ENCODE results near the gene BCAR3. TPM values are rescaled to one million over a fixed set of nuclear protein-coding genes. Genes with fewer than 3 reads are reported as not detected.

The BCAR3 gene
- total and polyA plus RNA-seq, 2 of the 4 experiments (the other 2 are of a cell fraction), result 41.4 to 46.4 TPM

GRCh38 chr1:93556291-93556690 lies 125.3 kb downstream of the BCAR3 start:
- no peak overlapping the region for H3K4me2 ChIP-seq (ENCODE audit: low read depth, low read length)
- no peak overlapping the region for H2BK15ac ChIP-seq (ENCODE audit: low read depth, low read length)
- peaks cover 13% of the 10 kb centered on the region for H3K36me3 ChIP-seq (ENCODE audit: control insufficient read depth, insufficient read depth, low read length)
- H3K9me3 ChIP-seq (ENCODE audit: control insufficient read depth, insufficient read depth, low read length), result no peaks in the 10 kb centered on the region
- dilution Hi-C loops (cut with HindIII; ENCODE audit: low sequenced_read_pairs, unreplicated experiment), result no loop called here
- no peak for DNase-seq
- H3K9me1 ChIP-seq (ENCODE audit: insufficient read depth, low read length), result no peaks in the 10 kb centered on the region; the same call in none of the 2 replicates
- peaks cover 8% of the 10 kb centered on the region for H4K20me1 ChIP-seq (ENCODE audit: insufficient read depth, low read length)
- no peak overlapping the region for H2BK120ac ChIP-seq (ENCODE audit: low read depth, low read length)
- H3K23ac ChIP-seq (ENCODE audit: low read depth, low read length), result no peak overlapping the region
- H3K79me1 ChIP-seq (ENCODE audit: low read depth in 1 of 2, low read length in 2 of 2), result peaks cover 0 to 1% of the 10 kb centered on the region in 2 experiments; a peak in 2 of 4 replicates
- intact Hi-C loops (cut with micrococcal nuclease), result no loop called here
- no peak overlapping the region for H3K4me3 ChIP-seq (ENCODE audit: insufficient read depth, low read depth, low read length)
- no peak overlapping the region for H3K18ac ChIP-seq (ENCODE audit: low read depth, low read length)
- H4K91ac ChIP-seq (ENCODE audit: insufficient read depth, low read depth, low read length), result no peak overlapping the region
- TF ChIP-seq POLR2A (IDR thresholded peaks at IDR 0.05; ENCODE audit: low read depth, low read length) (no peak), CTCF (conservative IDR thresholded peaks at IDR 0.05; ENCODE audit: low read depth, low read length) (no peak), CEBPB (IDR thresholded peaks at IDR 0.05; ENCODE audit: low read depth, low read length) (no peak), MAZ (IDR thresholded peaks at IDR 0.05; ENCODE audit: borderline replicate concordance, low read depth, low read length) (no peak), BHLHE40 (IDR thresholded peaks at IDR 0.05; ENCODE audit: low read depth, low read length) (no peak), ELK1 (IDR thresholded peaks at IDR 0.05; ENCODE audit: borderline replicate concordance, low read depth, low read length) (no peak), USF2 (IDR thresholded peaks at IDR 0.05; ENCODE audit: low read depth, low read length) (no peak), CHD1 (IDR thresholded peaks at IDR 0.05; ENCODE audit: low read depth, low read length) (no peak), NFE2L2 (IDR thresholded peaks at IDR 0.05; ENCODE audit: low read depth, low read length) (no peak), RFX5 (IDR thresholded peaks at IDR 0.05; ENCODE audit: low read depth, low read length) (no peak), MAFK (IDR thresholded peaks at IDR 0.05; ENCODE audit: low read depth, low read length) (no peak), FOS (IDR thresholded peaks at IDR 0.05; ENCODE audit: low read depth, low read length) (no peak), RCOR1 (IDR thresholded peaks at IDR 0.05; ENCODE audit: insufficient replicate concordance, low read length) (no peak)
- in situ Hi-C loops (cut with MboI; ENCODE audit: low sequenced_read_pairs), result loop anchor here (25.0 kb wide), 1 partner anchor 94 kb away; no protein-coding TSS in a partner anchor
- no peak overlapping the region for H2AFZ ChIP-seq (replicated peaks; ENCODE audit: low read length, poor library complexity)
- H3K14ac ChIP-seq (replicated peaks; ENCODE audit: low read depth, low read length), result no peak overlapping the region
- POLR2A ChIA-PET (ENCODE audit: unreplicated experiment), result no interaction called here
- H3K56ac ChIP-seq (ENCODE audit: extremely low read depth, insufficient read depth, low read length), result no peak overlapping the region
- H2BK5ac ChIP-seq (ENCODE audit: low read depth, low read length, poor library complexity, severe bottlenecking), result no peak overlapping the region
- H4K5ac ChIP-seq (ENCODE audit: low read depth, low read length), result no peak overlapping the region
- no peak overlapping the region for H3K4ac ChIP-seq (ENCODE audit: low read depth, low read length)
- H4K8ac ChIP-seq (ENCODE audit: low read depth in 2 of 2, low read length in 2 of 2), result no peak overlapping the region
- H2AK9ac ChIP-seq (replicated peaks; ENCODE audit: low read depth, low read length, poor library complexity), result no peak overlapping the region
- no peak overlapping the region for H3K9ac ChIP-seq (ENCODE audit: low read depth, low read length)
- no peak overlapping the region for H3K27ac ChIP-seq (ENCODE audit: insufficient read depth, low read length)
- peaks cover 5% of the 10 kb centered on the region for H3K4me1 ChIP-seq (ENCODE audit: control insufficient read depth, insufficient read depth, low read length)
- H2BK20ac ChIP-seq (ENCODE audit: low read depth, low read length), result no peak overlapping the region
- no CpG with 5 or more reads among the region's 2 CpGs for WGBS, 2 experiments (ENCODE audit: extremely low coverage in 2 of 2, insufficient read length in 1 of 2)
- no peak overlapping the region for H2AK5ac ChIP-seq (ENCODE audit: low read depth, low read length)
- CTCF ChIA-PET, result no interaction called here
- no TSS peak for BruUV-seq (replicated peaks)
- no peak for ATAC-seq (ENCODE audit: low read depth)
- no peaks in the 10 kb centered on the region for H3K27me3 ChIP-seq (ENCODE audit: control insufficient read depth, insufficient read depth, low read length)

All from IMR-90 (cell line).